ENCODE measurements around the gene UTP4.

Gene UTP4

GRCh38 chr16:69180011-69180338 lies 47.5 kb downstream of the UTP4 start:
- no peak overlapping the region for H4K91ac ChIP-seq (ENCODE audit: low read depth, low read length)
- H3K36me3 ChIP-seq (ENCODE audit: control insufficient read depth in 1 of 2, insufficient read depth in 2 of 2, low read length in 2 of 2) = no peaks in the 10 kb centered on the region
- no peak overlapping the region for H3K4me3 ChIP-seq (ENCODE audit: low read depth, low read length)
- no peaks in the 10 kb centered on the region for H3K27me3 ChIP-seq (ENCODE audit: insufficient read depth, low read length)
- H3K9ac ChIP-seq (ENCODE audit: low read length) = no peak overlapping the region
- no peak overlapping the region for H4K12ac ChIP-seq (ENCODE audit: low read depth, low read length)
- no peak for DNase-seq
- no peak overlapping the region for H3K23ac ChIP-seq (ENCODE audit: low read length)
- H3K79me1 ChIP-seq (ENCODE audit: low read length) = no peaks in the 10 kb centered on the region
- H3K79me2 ChIP-seq (ENCODE audit: control insufficient read depth, insufficient read depth, low read length, poor library complexity) = no peaks in the 10 kb centered on the region
- no peak overlapping the region for H3K14ac ChIP-seq (ENCODE audit: low read length)
- H2BK12ac ChIP-seq (ENCODE audit: low read length) = no peak overlapping the region
- H3K27ac ChIP-seq (ENCODE audit: low read depth, low read length) = no peak overlapping the region
- no peak overlapping the region for H2AK5ac ChIP-seq (ENCODE audit: low read length)
- H2AFZ ChIP-seq (ENCODE audit: insufficient read depth, low read length, poor library complexity) = no peak overlapping the region
- H3K9me3 ChIP-seq (ENCODE audit: insufficient read depth, low read depth, low read length) = no peaks in the 10 kb centered on the region
- H3K18ac ChIP-seq (ENCODE audit: low read length) = no peak overlapping the region
- no peak overlapping the region for H4K8ac ChIP-seq (ENCODE audit: low read depth, low read length)
- no peak overlapping the region for H3K4me2 ChIP-seq (ENCODE audit: low read length)
- H3K4ac ChIP-seq (ENCODE audit: low read depth, low read length) = no peak overlapping the region
- H2BK5ac ChIP-seq (ENCODE audit: low read depth, low read length, poor library complexity) = no peak overlapping the region
- no peak overlapping the region for H2BK120ac ChIP-seq (ENCODE audit: insufficient read depth, low read length, poor library complexity)
- peaks cover 0 to 3% of the 10 kb centered on the region in 2 experiments for H3K4me1 ChIP-seq (ENCODE audit: control insufficient read depth in 1 of 2, insufficient read depth in 2 of 2, low read length in 2 of 2)

DNA sequence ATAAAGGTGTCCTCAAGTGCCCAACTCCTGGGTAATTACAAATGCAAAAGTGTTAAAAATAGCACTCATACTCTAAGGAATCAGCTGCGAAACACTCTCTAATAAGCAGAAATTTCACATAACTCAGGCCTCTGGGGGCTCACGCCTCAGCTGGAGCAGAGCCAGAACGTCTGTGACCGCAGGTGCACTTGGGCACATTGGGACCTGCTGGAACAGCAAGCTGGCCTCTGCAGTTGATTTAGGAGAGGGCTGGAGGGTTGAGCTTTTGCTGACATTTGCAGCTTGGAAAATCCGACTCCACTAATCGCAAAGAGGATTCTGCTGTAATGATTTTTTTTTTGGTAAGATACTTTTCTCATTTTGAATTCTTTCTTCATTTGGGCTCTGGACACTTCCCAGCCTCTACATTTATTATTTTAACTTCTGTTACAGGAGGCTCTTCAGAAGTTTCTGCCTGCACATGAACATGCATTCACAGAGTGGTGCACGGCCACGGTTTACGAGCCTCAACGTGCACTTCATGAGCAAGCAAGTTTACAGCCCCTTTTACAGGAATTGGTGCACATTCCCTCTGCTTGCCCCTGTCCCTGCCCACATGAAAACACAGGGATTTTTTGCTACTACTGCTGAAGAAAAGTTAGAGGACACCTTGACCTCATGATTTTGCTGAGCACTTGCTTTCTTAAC lies 50.4 kb downstream of the UTP4 start:
- no peak overlapping the region for H3K14ac ChIP-seq (ENCODE audit: low read length)
- no peak overlapping the region for H3K4me3 ChIP-seq (ENCODE audit: low read depth, low read length)
- no CpG with 5 or more reads among the region's 10 CpGs for whole genome bisulfite sequencing (ENCODE audit: extremely low coverage, insufficient coverage, insufficient read length)
- no peak overlapping the region for H3K4ac ChIP-seq (ENCODE audit: low read depth, low read length)
- no peak overlapping the region for H2AK5ac ChIP-seq (ENCODE audit: low read length)
- H3K27ac ChIP-seq (ENCODE audit: low read depth, low read length) = no peak overlapping the region
- no peaks in the 10 kb centered on the region for H3K27me3 ChIP-seq (ENCODE audit: insufficient read depth, low read length)
- no peak overlapping the region for H2BK5ac ChIP-seq (ENCODE audit: low read depth, low read length, poor library complexity)
- H4K8ac ChIP-seq (ENCODE audit: low read depth, low read length) = no peak overlapping the region
- peaks cover 7% of the 10 kb centered on the region for H3K79me1 ChIP-seq (ENCODE audit: low read length)
- no peak overlapping the region for H2BK12ac ChIP-seq (ENCODE audit: low read length)
- no peak overlapping the region for H3K23ac ChIP-seq (ENCODE audit: low read length)
- no peak for DNase-seq
- H2BK120ac ChIP-seq (ENCODE audit: insufficient read depth, low read length, poor library complexity) = no peak overlapping the region
- H3K18ac ChIP-seq (ENCODE audit: low read length) = no peak overlapping the region
- no peak overlapping the region for H4K12ac ChIP-seq (ENCODE audit: low read depth, low read length)
- H4K91ac ChIP-seq (ENCODE audit: low read depth, low read length) = no peak overlapping the region
- H3K9ac ChIP-seq (ENCODE audit: low read length) = no peak overlapping the region
- peaks cover 0 to 6% of the 10 kb centered on the region in 2 experiments for H3K4me1 ChIP-seq (ENCODE audit: control insufficient read depth in 1 of 2, insufficient read depth in 2 of 2, low read length in 2 of 2)
- no peak overlapping the region for H2AFZ ChIP-seq (ENCODE audit: insufficient read depth, low read length, poor library complexity)
- no peak overlapping the region for H3K4me2 ChIP-seq (ENCODE audit: low read length)
- H3K79me2 ChIP-seq (ENCODE audit: control insufficient read depth, insufficient read depth, low read length, poor library complexity) = peaks cover 2% of the 10 kb centered on the region
- H3K36me3 ChIP-seq (ENCODE audit: control insufficient read depth in 1 of 2, insufficient read depth in 2 of 2, low read length in 2 of 2) = no peaks in the 10 kb centered on the region
- no peaks in the 10 kb centered on the region for H3K9me3 ChIP-seq (ENCODE audit: insufficient read depth, low read depth, low read length)

DNA sequence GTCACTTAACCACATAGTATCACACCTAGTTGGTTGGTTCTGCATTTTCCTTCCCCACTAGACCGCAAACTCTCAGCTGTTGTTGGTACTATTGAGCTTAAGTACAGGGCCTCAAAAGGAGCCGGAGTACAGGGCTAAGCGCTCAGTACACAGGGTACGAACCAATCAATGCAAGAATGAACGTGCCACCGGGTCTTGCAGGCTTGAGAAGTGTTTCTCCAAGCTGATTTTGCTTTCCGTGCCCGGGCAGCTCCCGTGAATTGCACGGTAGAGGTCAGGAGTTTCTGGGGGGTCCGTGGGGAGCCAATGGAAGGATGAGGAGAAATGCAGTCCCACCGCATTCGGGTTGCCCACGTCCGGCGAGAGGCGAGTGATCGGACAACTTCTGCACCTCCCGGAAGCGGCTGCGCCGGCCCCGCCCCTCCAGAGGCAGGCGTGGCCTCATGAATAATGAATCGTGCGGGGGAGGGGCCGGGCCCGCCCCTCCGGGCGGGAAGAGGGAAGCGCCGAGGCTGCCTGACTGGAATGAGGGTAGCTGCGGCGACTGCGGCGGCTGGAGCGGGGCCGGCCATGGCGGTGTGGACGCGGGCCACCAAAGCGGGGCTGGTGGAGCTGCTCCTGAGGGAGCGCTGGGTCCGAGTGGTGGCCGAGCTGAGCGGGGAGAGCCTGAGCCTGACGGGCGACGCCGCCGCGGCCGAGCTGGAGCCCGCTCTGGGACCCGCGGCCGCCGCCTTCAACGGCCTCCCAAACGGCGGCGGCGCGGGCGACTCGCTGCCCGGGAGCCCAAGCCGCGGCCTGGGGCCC lies 54.4 kb downstream of the UTP4 start, which contains the start of gene SNTB2:
Gene SNTB2, plus strand, starts transcription at position 523 of the 804 bp plus-strand sequence. Its CDS starts 3 bp downstream, at position 526.
- Histone ChIP-seq H2AK5ac (ENCODE audit: low read length) (no peak within 1 kb of the TSS), H3K79me1 (ENCODE audit: low read length) (peaks cover 7% of the 10 kb centered on the region), H3K18ac (ENCODE audit: low read length) (peak within 1 kb of the TSS; percentile 95), H3K14ac (ENCODE audit: low read length) (peak within 1 kb of the TSS; percentile 89), H3K36me3 (ENCODE audit: control insufficient read depth in 1 of 2, insufficient read depth in 2 of 2, low read length in 2 of 2) (no peaks in the 10 kb centered on the region), H3K9me3 (ENCODE audit: insufficient read depth, low read depth, low read length) (no peaks in the 10 kb centered on the region), H2BK12ac (ENCODE audit: low read length) (peak within 1 kb of the TSS; percentile 46), H3K4me1 (ENCODE audit: control insufficient read depth in 1 of 2, insufficient read depth in 2 of 2, low read length in 2 of 2) (peaks cover 2 to 9% of the 10 kb centered on the region in 2 experiments), H3K23ac (ENCODE audit: low read length) (no peak within 1 kb of the TSS), H3K79me2 (ENCODE audit: control insufficient read depth, insufficient read depth, low read length, poor library complexity) (peaks cover 2% of the 10 kb centered on the region), H3K9ac (ENCODE audit: low read length) (peak within 1 kb of the TSS; percentile 92), H3K4me2 (ENCODE audit: low read length) (peak within 1 kb of the TSS; percentile 73), H4K8ac (ENCODE audit: low read depth, low read length) (peak within 1 kb of the TSS; percentile 73), H3K27me3 (ENCODE audit: insufficient read depth, low read length) (no peaks in the 10 kb centered on the region), H3K4ac (ENCODE audit: low read depth, low read length) (peak within 1 kb of the TSS; percentile 34), H2BK120ac (ENCODE audit: insufficient read depth, low read length, poor library complexity) (peak within 1 kb of the TSS; percentile 67), H2BK5ac (ENCODE audit: low read depth, low read length, poor library complexity) (peak within 1 kb of the TSS; percentile 80), H2AFZ (ENCODE audit: insufficient read depth, low read length, poor library complexity) (peak within 1 kb of the TSS; percentile 83), H4K91ac (ENCODE audit: low read depth, low read length) (peak within 1 kb of the TSS; percentile 82), H3K4me3 (ENCODE audit: low read depth, low read length) (peak within 1 kb of the TSS; percentile 86), H4K12ac (ENCODE audit: low read depth, low read length) (peak within 1 kb of the TSS; percentile 86), H3K27ac (ENCODE audit: low read depth, low read length) (peak within 1 kb of the TSS; percentile 79)
- no CpG with 5 or more reads among the region's 69 CpGs for WGBS (ENCODE audit: extremely low coverage, insufficient coverage, insufficient read length)
- peak; percentile 91 to 98 for DNase-seq

GRCh38 chr16:69187446-69188235 lies 55.2 kb downstream of the UTP4 start:
- Histone ChIP-seq H3K36me3 (ENCODE audit: control insufficient read depth in 1 of 2, insufficient read depth in 2 of 2, low read length in 2 of 2) (no peaks in the 10 kb centered on the region), H2BK5ac (ENCODE audit: low read depth, low read length, poor library complexity) (no peak overlapping the region), H2BK12ac (ENCODE audit: low read length) (no peak overlapping the region), H3K4me2 (ENCODE audit: low read length) (peak overlapping the region; percentile 73), H4K12ac (ENCODE audit: low read depth, low read length) (peak overlapping the region; percentile 9), H2BK120ac (ENCODE audit: insufficient read depth, low read length, poor library complexity) (peak overlapping the region; percentile 67), H3K27ac (ENCODE audit: low read depth, low read length) (peak overlapping the region; percentile 79), H3K18ac (ENCODE audit: low read length) (peak overlapping the region; percentile 77), H4K8ac (ENCODE audit: low read depth, low read length) (peak overlapping the region; percentile 72), H2AFZ (ENCODE audit: insufficient read depth, low read length, poor library complexity) (peak overlapping the region; percentile 83), H3K9ac (ENCODE audit: low read length) (peak overlapping the region; percentile 92), H3K4me1 (ENCODE audit: control insufficient read depth in 1 of 2, insufficient read depth in 2 of 2, low read length in 2 of 2) (peaks cover 2 to 9% of the 10 kb centered on the region in 2 experiments), H2AK5ac (ENCODE audit: low read length) (no peak overlapping the region), H3K14ac (ENCODE audit: low read length) (peak overlapping the region; percentile 89), H3K9me3 (ENCODE audit: insufficient read depth, low read depth, low read length) (no peaks in the 10 kb centered on the region), H3K4ac (ENCODE audit: low read depth, low read length) (no peak overlapping the region), H3K79me2 (ENCODE audit: control insufficient read depth, insufficient read depth, low read length, poor library complexity) (peaks cover 2% of the 10 kb centered on the region), H3K27me3 (ENCODE audit: insufficient read depth, low read length) (no peaks in the 10 kb centered on the region), H4K91ac (ENCODE audit: low read depth, low read length) (no peak overlapping the region), H3K23ac (ENCODE audit: low read length) (no peak overlapping the region), H3K4me3 (ENCODE audit: low read depth, low read length) (peak overlapping the region; percentile 86), H3K79me1 (ENCODE audit: low read length) (peaks cover 7% of the 10 kb centered on the region)
- no CpG with 5 or more reads among the region's 76 CpGs for WGBS (ENCODE audit: extremely low coverage, insufficient coverage, insufficient read length)
- peak; percentile 69 to 90 for DNase-seq
